GM23338 (cell line): Measurements from ENCODE around the gene HTT-AS. TPM values are rescaled to one million over a fixed set of nuclear protein-coding genes. Genes with fewer than 3 reads are reported as not detected.

Source experiments
- ATAC-seq: fragments of 200-7000 bp; cut with Tn5 transposase; 3 replicates; pipeline ENCODE4 v1.9.1; 2020
- DNase-seq: peaks from one replicate; pipeline ENCODE4 v3.0.0-alpha.2; 2015; ENCODE audit warnings: low spot score
- H2AFZ ChIP-seq: fragments of 200-600 bp; sonication (generic); 2 replicates; pipeline ENCODE4 v1.8.0; 2016; ENCODE audit warnings: antibody characterized with exemption, mild to moderate bottlenecking, moderate library complexity
- H3F3A ChIP-seq: fragments of 200-600 bp; sonication (generic); replicated peaks from 2 replicates; pipeline ENCODE4 v1.8.0; 2017; ENCODE audit warnings: antibody characterized with exemption, mixed run types, low read depth
- H3K27ac ChIP-seq: fragments of 200-600 bp; sonication (generic); 2 replicates; pipeline ENCODE4 v1.6.1; 2016; ENCODE audit warnings: low read depth
- H3K27me3 ChIP-seq: fragments of 200-600 bp; sonication (generic); 2 replicates; pipeline ENCODE4 v1.8.0; 2016; ENCODE audit warnings: mild to moderate bottlenecking, mixed run types, moderate library complexity; ENCODE audit not compliant: insufficient read depth
- H3K36me3 ChIP-seq: fragments of 200-600 bp; sonication (generic); 2 replicates; pipeline ENCODE4 v1.8.0; 2016; ENCODE audit warnings: mild to moderate bottlenecking; ENCODE audit not compliant: insufficient read depth
- H3K4me1 ChIP-seq: fragments of 200-600 bp; sonication (generic); 2 replicates; pipeline ENCODE4 v1.8.0; 2016; ENCODE audit warnings: mild to moderate bottlenecking, moderate library complexity; ENCODE audit not compliant: insufficient read depth
- H3K4me2 ChIP-seq: fragments of 200-600 bp; sonication (generic); 2 replicates; pipeline ENCODE4 v1.7.1; 2017; ENCODE audit warnings: mixed run types
- H3K4me3 ChIP-seq: fragments of 200-600 bp; sonication (generic); 2 replicates; pipeline ENCODE4 v1.6.1; 2016; ENCODE audit warnings: mixed run types
- H3K79me2 ChIP-seq: fragments of 200-600 bp; sonication (generic); replicated peaks from 2 replicates; pipeline ENCODE4 v1.8.0; 2017; ENCODE audit warnings: mild to moderate bottlenecking; ENCODE audit not compliant: insufficient read depth
- H3K9me2 ChIP-seq: fragments of 200-600 bp; sonication (generic); 2 replicates; pipeline ENCODE4 v1.8.0; 2017; ENCODE audit not compliant: insufficient read depth
- H4K20me1 ChIP-seq: fragments of 200-600 bp; sonication (generic); replicated peaks from 2 replicates; pipeline ENCODE4 v1.8.0; 2017; ENCODE audit warnings: mild to moderate bottlenecking; ENCODE audit not compliant: insufficient read depth
- H3K27ac Mint-ChIP-seq: 2 replicates; pipeline ENCODE4 v1.8.0; 2020; ENCODE audit warnings: inconsistent platforms, mild to moderate bottlenecking, moderate library complexity, mixed read lengths
- H3K27me3 Mint-ChIP-seq: 3 replicates; pipeline ENCODE4 v1.8.0; 2022; ENCODE audit warnings: low read depth, mild to moderate bottlenecking, moderate library complexity, mixed read lengths, inconsistent platforms; ENCODE audit not compliant: insufficient read depth, poor library complexity
- H3K36me3 Mint-ChIP-seq: 3 replicates; pipeline ENCODE4 v1.8.0; 2021; ENCODE audit warnings: low read depth, mild to moderate bottlenecking, inconsistent platforms, moderate library complexity, mixed read lengths
- H3K4me1 Mint-ChIP-seq: 3 replicates; pipeline ENCODE4 v1.8.0; 2020; ENCODE audit warnings: mild to moderate bottlenecking, inconsistent platforms, mixed read lengths
- H3K4me3 Mint-ChIP-seq: 3 replicates; pipeline ENCODE4 v1.8.0; 2021; ENCODE audit warnings: moderate library complexity, mild to moderate bottlenecking, inconsistent platforms, mixed read lengths
- H3K9me3 Mint-ChIP-seq: 3 replicates; pipeline ENCODE4 v1.8.0; 2020; ENCODE audit warnings: moderate library complexity, mild to moderate bottlenecking, inconsistent platforms, mixed read lengths
- CREB1 ChIP-seq: fragments of 250-450 bp; sonication (Bioruptor Pico); IDR thresholded peaks from 2 replicates; pipeline ENCODE4 v1.5.0; 2020; ENCODE audit warnings: low read depth, mild to moderate bottlenecking, moderate library complexity
- EZH2phosphoT487 ChIP-seq: fragments of 200-600 bp; sonication (generic); IDR thresholded peaks from one replicate; pipeline ENCODE4 v1.8.1; 2018; ENCODE audit warnings: antibody characterized with exemption; ENCODE audit not compliant: unreplicated experiment
- polyA plus RNA-seq: library from polyadenylated mRNA; unstranded; fragments of >200 nt; fragmentation: Nextera tagmentation; extraction: Ambion mirVana; gene quantifications from 2 replicates; pipeline ENCODE4 v1.2.1, GENCODE V29; 2016
- total RNA-seq: library from RNA; depleted of rRNA; stranded (reverse); fragments of >200 nt; shearing (Covaris generic); gene quantifications from 2 replicates; pipeline ENCODE4 v1.2.3, GENCODE V29; 2014
- TF ChIP-seq, protein P1 (sequence below): IDR thresholded peaks from one replicate; pipeline ENCODE4 v1.6.1; 2018; ENCODE audit warnings: antibody characterized with exemption; ENCODE audit not compliant: unreplicated experiment
- TF ChIP-seq, protein P2 (sequence below): fragments of 250-450 bp; sonication (Bioruptor Pico); IDR thresholded peaks from 2 replicates; pipeline ENCODE4 v1.5.0; 2020; ENCODE audit warnings: mild to moderate bottlenecking, moderate library complexity

The HTT-AS gene
- total and polyA plus RNA-seq, 2 experiments from 2014 or later = not detected

DNA sequence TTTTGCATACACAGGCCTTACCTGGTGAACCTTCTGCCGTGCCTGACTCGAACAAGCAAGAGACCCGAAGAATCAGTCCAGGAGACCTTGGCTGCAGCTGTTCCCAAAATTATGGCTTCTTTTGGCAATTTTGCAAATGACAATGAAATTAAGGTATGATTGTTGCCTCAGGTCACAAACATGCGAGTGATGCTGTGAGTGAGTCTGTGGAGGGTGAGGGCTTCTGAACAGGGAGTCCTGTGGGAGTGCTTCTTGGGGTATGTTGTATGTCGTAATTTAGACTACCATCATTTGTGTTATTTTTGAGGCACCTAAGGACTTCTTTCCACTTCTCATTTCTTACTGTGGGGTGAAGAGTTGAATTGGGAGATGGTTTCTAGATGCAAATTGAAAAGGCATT lies 32.9 kb upstream of the HTT-AS start:
- Histone ChIP-seq H2AFZ (no peak overlapping the region), H3K4me3 (no peak overlapping the region), H4K20me1 (peaks cover 17% of the 10 kb centered on the region; the same call in 1 of the 2 replicates), H3K27ac (no peak overlapping the region), H3K36me3 (peaks cover 30% of the 10 kb centered on the region), H3K4me2 (no peak overlapping the region), H3K9me2 (no peaks in the 10 kb centered on the region), H3K4me1 (no peaks in the 10 kb centered on the region), H3F3A (no peaks in the 10 kb centered on the region; the same call in 1 of the 2 replicates), H3K27me3 (no peaks in the 10 kb centered on the region), H3K79me2 (peaks cover 38% of the 10 kb centered on the region)
- no peaks in the 10 kb centered on the region for H3K27me3 Mint-ChIP-seq
- H3K36me3 Mint-ChIP-seq = peaks cover 70% of the 10 kb centered on the region
- ATAC-seq (no peak), DNase-seq (no peak)
- H3K9me3 Mint-ChIP-seq = no peaks in the 10 kb centered on the region
- TF ChIP-seq CREB1 (CRISPR knock-in tag) (no peak), EZH2phosphoT487 (peak; percentile 41)
- TF ChIP-seq, protein P1, sequence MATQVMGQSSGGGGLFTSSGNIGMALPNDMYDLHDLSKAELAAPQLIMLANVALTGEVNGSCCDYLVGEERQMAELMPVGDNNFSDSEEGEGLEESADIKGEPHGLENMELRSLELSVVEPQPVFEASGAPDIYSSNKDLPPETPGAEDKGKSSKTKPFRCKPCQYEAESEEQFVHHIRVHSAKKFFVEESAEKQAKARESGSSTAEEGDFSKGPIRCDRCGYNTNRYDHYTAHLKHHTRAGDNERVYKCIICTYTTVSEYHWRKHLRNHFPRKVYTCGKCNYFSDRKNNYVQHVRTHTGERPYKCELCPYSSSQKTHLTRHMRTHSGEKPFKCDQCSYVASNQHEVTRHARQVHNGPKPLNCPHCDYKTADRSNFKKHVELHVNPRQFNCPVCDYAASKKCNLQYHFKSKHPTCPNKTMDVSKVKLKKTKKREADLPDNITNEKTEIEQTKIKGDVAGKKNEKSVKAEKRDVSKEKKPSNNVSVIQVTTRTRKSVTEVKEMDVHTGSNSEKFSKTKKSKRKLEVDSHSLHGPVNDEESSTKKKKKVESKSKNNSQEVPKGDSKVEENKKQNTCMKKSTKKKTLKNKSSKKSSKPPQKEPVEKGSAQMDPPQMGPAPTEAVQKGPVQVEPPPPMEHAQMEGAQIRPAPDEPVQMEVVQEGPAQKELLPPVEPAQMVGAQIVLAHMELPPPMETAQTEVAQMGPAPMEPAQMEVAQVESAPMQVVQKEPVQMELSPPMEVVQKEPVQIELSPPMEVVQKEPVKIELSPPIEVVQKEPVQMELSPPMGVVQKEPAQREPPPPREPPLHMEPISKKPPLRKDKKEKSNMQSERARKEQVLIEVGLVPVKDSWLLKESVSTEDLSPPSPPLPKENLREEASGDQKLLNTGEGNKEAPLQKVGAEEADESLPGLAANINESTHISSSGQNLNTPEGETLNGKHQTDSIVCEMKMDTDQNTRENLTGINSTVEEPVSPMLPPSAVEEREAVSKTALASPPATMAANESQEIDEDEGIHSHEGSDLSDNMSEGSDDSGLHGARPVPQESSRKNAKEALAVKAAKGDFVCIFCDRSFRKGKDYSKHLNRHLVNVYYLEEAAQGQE = no peak
- TF ChIP-seq, protein P2, sequence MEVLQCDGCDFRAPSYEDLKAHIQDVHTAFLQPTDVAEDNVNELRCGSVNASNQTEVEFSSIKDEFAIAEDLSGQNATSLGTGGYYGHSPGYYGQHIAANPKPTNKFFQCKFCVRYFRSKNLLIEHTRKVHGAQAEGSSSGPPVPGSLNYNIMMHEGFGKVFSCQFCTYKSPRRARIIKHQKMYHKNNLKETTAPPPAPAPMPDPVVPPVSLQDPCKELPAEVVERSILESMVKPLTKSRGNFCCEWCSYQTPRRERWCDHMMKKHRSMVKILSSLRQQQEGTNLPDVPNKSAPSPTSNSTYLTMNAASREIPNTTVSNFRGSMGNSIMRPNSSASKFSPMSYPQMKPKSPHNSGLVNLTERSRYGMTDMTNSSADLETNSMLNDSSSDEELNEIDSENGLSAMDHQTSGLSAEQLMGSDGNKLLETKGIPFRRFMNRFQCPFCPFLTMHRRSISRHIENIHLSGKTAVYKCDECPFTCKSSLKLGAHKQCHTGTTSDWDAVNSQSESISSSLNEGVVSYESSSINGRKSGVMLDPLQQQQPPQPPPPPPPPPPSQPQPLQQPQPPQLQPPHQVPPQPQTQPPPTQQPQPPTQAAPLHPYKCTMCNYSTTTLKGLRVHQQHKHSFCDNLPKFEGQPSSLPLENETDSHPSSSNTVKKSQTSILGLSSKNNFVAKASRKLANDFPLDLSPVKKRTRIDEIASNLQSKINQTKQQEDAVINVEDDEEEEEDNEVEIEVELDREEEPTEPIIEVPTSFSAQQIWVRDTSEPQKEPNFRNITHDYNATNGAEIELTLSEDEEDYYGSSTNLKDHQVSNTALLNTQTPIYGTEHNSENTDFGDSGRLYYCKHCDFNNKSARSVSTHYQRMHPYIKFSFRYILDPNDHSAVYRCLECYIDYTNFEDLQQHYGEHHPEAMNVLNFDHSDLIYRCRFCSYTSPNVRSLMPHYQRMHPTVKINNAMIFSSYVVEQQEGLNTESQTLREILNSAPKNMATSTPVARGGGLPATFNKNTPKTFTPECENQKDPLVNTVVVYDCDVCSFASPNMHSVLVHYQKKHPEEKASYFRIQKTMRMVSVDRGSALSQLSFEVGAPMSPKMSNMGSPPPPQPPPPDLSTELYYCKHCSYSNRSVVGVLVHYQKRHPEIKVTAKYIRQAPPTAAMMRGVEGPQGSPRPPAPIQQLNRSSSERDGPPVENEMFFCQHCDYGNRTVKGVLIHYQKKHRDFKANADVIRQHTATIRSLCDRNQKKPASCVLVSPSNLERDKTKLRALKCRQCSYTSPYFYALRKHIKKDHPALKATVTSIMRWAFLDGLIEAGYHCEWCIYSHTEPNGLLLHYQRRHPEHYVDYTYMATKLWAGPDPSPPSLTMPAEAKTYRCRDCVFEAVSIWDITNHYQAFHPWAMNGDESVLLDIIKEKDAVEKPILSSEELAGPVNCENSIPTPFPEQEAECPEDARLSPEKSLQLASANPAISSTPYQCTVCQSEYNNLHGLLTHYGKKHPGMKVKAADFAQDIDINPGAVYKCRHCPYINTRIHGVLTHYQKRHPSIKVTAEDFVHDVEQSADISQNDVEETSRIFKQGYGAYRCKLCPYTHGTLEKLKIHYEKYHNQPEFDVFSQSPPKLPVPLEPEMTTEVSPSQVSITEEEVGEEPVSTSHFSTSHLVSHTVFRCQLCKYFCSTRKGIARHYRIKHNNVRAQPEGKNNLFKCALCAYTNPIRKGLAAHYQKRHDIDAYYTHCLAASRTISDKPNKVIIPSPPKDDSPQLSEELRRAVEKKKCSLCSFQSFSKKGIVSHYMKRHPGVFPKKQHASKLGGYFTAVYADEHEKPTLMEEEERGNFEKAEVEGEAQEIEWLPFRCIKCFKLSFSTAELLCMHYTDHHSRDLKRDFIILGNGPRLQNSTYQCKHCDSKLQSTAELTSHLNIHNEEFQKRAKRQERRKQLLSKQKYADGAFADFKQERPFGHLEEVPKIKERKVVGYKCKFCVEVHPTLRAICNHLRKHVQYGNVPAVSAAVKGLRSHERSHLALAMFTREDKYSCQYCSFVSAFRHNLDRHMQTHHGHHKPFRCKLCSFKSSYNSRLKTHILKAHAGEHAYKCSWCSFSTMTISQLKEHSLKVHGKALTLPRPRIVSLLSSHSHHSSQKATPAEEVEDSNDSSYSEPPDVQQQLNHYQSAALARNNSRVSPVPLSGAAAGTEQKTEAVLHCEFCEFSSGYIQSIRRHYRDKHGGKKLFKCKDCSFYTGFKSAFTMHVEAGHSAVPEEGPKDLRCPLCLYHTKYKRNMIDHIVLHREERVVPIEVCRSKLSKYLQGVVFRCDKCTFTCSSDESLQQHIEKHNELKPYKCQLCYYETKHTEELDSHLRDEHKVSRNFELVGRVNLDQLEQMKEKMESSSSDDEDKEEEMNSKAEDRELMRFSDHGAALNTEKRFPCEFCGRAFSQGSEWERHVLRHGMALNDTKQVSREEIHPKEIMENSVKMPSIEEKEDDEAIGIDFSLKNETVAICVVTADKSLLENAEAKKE (CRISPR knock-in tag) = no peak
- H3K4me1 Mint-ChIP-seq = peaks cover 5% of the 10 kb centered on the region; the same call in 2 of the 3 replicates
- peak overlapping the region; percentile 91 for H3K27ac Mint-ChIP-seq
- no peak overlapping the region for H3K4me3 Mint-ChIP-seq
